Gastroesophageal sphincter (tissue), 3 donors: ENCODE data around the gene RNF223.

ENCODE experiments used
- CTCF ChIP-seq, 4 experiments: fragments of 200-600 bp in 2 of 4; fragments of 450-650 bp in 2 of 4; sonication (generic) in 1 of 4; IDR thresholded peaks; one replicate each; pipeline ENCODE4 v1.5.1; 2017 to 2019; ENCODE audit warnings: antibody characterized with exemption in 4 of 4, mild to moderate bottlenecking in 2 of 4, moderate library complexity in 2 of 4
- POLR2AphosphoS5 ChIP-seq: sonication (generic); formaldehyde crosslinking; IDR thresholded peaks from one replicate; pipeline ENCODE4 v1.6.1; 2017; ENCODE audit warnings: antibody characterized with exemption

- TF ChIP-seq CTCF (IDR thresholded peaks at IDR 0.05) (no peak), POLR2AphosphoS5 (no peak)
These were observed 34.8 kb downstream of the RNF223 start for GRCh38 chr1:1039145-1039910.
